HFFc6 (cell line): ENCODE measurements around the gene CD3E. TPM values are rescaled to one million over a fixed set of nuclear protein-coding genes. Genes with fewer than 3 reads are reported as not detected.

Source experiments
- DNase-seq: peaks from one replicate; pipeline ENCODE4 v3.0.0-alpha.2; 2018
- H3K27ac Mint-ChIP-seq: 2 replicates; pipeline ENCODE4 v1.8.0; 2020; ENCODE audit warnings: mild to moderate bottlenecking, mixed read lengths
- H3K27me3 Mint-ChIP-seq: 2 replicates; pipeline ENCODE4 v1.8.0; 2021; ENCODE audit warnings: mild to moderate bottlenecking, moderate library complexity, mixed read lengths; ENCODE audit not compliant: insufficient read depth
- H3K36me3 Mint-ChIP-seq: 2 replicates; pipeline ENCODE4 v1.8.0; 2021; ENCODE audit warnings: low read depth, mixed read lengths
- H3K4me1 Mint-ChIP-seq: 2 replicates; pipeline ENCODE4 v1.8.0; 2020; ENCODE audit warnings: low read depth, mixed read lengths
- H3K4me3 Mint-ChIP-seq: 2 replicates; pipeline ENCODE4 v1.8.0; 2020; ENCODE audit warnings: mild to moderate bottlenecking, moderate library complexity, mixed read lengths
- H3K9me3 Mint-ChIP-seq: 2 replicates; pipeline ENCODE4 v1.8.0; 2020; ENCODE audit warnings: mild to moderate bottlenecking, mixed read lengths
- CTCF ChIP-seq: fragments of 200-600 bp; sonication (generic); IDR thresholded peaks from 2 replicates; pipeline ENCODE4 v1.5.0; 2021; ENCODE audit warnings: antibody characterized with exemption, mild to moderate bottlenecking
- total RNA-seq, 6 experiments: library from RNA; stranded (reverse); fragmentation: NEBNext Ultra II Directional; extraction: Animal tissue kit (Norgen Biotek cat#: 25700); gene quantifications; 2 replicates in 1 of 6; 3 replicates in 5 of 6; pipeline ENCODE4 v1.2.3, GENCODE V29; 2021

The CD3E gene
- total RNA-seq, 6 experiments from 2014 or later, result not detected

- Mint-ChIP-seq H3K27ac (no peak overlapping the region), H3K4me1 (no peaks in the 10 kb centered on the region), H3K9me3 (no peaks in the 10 kb centered on the region), H3K36me3 (no peaks in the 10 kb centered on the region), H3K4me3 (no peak overlapping the region), H3K27me3 (peaks cover 22% of the 10 kb centered on the region)
- no peak for DNase-seq
- no peak for TF ChIP-seq CTCF
Observed at GRCh38 chr11:118339281-118339961, 34.9 kb downstream of the CD3E start.

DNA sequence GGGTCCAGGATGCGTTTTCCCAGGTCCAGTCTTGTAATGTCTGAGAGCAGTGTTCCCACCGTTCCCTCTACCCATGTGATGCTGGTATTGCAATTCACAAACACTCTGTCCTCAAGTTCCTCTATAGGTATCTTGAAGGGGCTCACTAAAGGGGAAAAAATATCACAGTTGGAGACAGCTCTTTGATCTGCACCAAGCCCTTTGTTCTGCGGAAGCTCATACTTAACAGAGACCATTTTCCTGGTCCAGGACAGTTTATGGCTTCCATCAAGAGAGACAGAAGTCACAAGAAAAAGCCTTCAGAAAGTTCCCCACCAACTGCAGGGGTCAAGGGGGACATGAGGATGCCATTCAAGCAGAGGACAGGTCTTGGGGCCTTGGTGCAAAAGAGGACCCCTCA is 35.9 kb downstream of the CD3E start:
- Mint-ChIP-seq H3K4me1 (no peaks in the 10 kb centered on the region), H3K27me3 (peaks cover 21% of the 10 kb centered on the region), H3K4me3 (no peak overlapping the region), H3K36me3 (no peaks in the 10 kb centered on the region), H3K27ac (no peak overlapping the region), H3K9me3 (no peaks in the 10 kb centered on the region)
- TF ChIP-seq CTCF, result no peak
- no peak for DNase-seq

- Mint-ChIP-seq H3K27ac (no peak overlapping the region), H3K4me3 (no peak overlapping the region), H3K36me3 (no peaks in the 10 kb centered on the region), H3K9me3 (no peaks in the 10 kb centered on the region), H3K27me3 (peaks cover 26% of the 10 kb centered on the region), H3K4me1 (no peaks in the 10 kb centered on the region)
- no peak for TF ChIP-seq CTCF
- no peak for DNase-seq
Observed at GRCh38 chr11:118341261-118341660, 36.7 kb downstream of the CD3E start.

GRCh38 chr11:118341815-118342489 is 37.4 kb downstream of the CD3E start:
- Mint-ChIP-seq H3K27me3 (peaks cover 31% of the 10 kb centered on the region), H3K9me3 (no peaks in the 10 kb centered on the region), H3K36me3 (no peaks in the 10 kb centered on the region), H3K4me3 (no peak overlapping the region), H3K4me1 (no peaks in the 10 kb centered on the region), H3K27ac (no peak overlapping the region)
- TF ChIP-seq CTCF, result no peak
- no peak for DNase-seq

DNA sequence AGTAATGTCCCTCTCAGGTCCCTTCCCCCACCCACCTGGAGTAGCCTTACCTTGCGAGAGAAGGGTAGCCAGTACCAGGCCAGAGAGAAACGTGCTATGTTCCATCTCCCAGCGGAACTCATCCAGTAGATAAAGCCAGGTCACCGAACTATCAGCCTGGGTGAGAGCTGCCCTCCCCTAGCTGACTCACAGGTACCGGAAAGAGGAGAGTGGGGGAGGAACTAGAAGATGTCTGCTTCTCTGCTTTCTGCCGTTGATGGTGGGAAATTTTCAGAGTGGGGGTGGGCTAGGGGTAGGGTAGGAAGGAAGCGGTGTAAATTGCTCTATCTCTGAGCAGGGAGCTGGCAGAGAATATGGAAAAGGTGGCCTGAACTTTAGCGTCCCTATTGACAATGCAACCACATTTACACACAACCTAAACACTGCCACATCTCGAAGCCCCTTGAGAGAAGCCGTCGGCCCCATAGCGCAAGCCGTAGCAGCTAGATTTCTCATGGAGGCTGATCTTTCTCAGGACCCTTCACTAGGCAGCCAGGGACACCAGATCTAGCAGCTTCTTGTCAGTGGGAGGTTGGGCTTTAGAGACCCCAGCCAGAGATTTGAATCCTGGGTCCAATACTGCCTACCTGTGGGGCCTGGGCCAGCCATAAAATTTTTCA is 38.1 kb downstream of the CD3E start, which contains the start of gene CD3D:
Gene CD3D (minus strand): TSS at position 203 of the 659 bp plus-strand sequence. CDS start 98 bp downstream, at position 105.
- no peaks in the 10 kb centered on the region for H3K9me3 Mint-ChIP-seq
- peaks cover 31% of the 10 kb centered on the region for H3K27me3 Mint-ChIP-seq
- no peak for DNase-seq
- no peak within 1 kb of the TSS for H3K4me3 Mint-ChIP-seq
- H3K27ac Mint-ChIP-seq, result no peak within 1 kb of the TSS
- H3K36me3 Mint-ChIP-seq, result no peaks in the 10 kb centered on the region
- no peaks in the 10 kb centered on the region for H3K4me1 Mint-ChIP-seq
- TF ChIP-seq CTCF, result no peak
